DMS79 treated with DMSO at 0.1 percent for 48 hours (cell line): ENCODE results near the gene ADM5.

Experiments used
- DNase-seq: peaks from one replicate; lab custom pipeline; 2025; lab: John Stamatoyannopoulos, UW

The ADM5 gene

DNA sequence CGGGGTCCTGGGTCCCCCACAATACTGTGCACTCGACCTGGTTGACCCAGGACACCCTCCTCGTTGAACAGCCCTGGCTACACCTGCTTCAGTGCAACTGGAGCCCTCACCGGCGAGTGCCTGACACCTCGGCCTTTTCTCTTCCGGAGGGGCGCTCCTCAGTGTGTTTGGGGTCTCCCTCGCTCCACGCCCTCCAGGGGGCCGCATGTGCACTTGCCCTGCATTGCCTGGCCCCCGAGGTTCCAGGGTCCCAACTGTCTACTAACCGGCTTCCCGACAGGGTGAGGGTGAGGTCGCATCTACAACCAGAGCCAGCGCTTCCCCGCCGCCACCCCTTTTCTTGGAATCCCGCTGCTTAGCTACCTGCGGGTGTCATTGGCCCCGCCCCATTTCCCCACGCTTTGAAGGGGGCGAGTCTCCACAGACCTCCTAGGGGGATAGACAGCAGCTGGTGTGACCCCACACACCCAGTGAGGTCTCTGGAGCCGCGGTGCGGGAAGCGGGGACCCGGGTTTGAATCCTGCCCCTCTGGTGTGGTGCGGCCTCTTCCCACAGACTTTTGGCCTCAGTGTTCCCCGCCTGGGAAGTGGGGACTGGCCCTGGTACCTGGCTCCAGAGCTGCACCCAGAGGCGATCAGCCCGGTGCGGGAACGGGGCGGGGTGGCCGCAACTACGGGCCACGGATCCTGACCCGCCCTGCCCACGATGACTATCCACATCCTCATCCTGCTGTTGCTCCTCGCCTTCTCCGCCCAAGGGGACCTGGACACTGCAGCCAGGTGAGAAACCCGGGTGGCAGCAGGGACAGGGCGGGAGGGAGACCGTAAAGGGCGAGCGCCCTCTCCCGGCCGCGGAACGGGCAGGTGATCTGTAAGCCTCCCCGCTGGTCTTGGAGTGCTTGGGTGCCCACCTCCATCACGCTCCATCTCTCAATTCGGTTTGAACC is at the start of gene ADM5:
Gene ADM5, plus strand, starts transcription at position 462 of the 946 bp plus-strand sequence. Its CDS starts 244 bp downstream, at position 706.
- DNase-seq: peak; percentile 46

GRCh38 chr19:49640113-49640898 is 49.1 kb upstream of the ADM5 start, which contains the start of gene RRAS:
TSS of gene RRAS (minus strand) at chr19:49640143. CDS start at chr19:49640098, 45 bp downstream.
- DNase-seq: peak; percentile 100

DNA sequence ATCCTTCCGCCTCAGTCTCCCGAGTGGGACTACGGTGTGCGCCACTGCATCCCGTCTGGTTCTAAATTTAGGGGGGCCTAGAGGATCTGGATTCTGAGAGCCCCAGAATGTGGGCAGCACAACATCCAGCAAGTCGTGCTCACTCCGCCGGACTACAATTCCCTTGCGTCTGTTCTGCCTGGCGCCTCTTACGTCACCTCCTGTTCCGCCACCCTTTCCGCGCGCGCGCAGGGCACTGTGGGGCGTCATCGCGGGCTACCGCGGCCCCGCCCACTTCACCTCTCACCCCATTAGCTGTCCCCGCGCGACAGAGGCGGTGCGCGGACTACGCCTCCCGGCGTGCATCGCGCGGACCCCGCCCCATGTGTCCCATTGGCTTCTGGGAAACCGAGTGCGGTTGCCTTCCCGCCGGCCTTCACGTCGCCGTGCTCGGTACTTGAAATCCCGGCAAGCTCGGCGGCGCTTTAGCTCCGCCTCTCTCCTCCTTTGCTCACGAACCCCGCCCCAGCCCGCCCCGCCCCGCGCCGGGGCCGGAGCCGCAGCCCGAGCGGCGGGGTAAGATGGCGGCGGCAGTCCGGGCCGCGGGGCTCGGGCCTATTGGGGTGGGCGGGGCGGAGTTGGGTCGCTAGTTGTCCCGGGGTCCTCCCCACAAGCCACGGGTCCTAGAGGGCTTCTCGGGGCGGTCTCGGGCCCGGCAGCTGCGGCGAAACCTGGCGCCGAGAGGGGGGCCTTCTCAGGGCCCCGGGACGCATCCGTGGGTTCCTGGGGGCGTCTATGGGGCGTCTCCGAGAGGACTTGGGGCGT is 47.5 kb upstream of the ADM5 start, which contains the start of gene SCAF1:
Gene SCAF1, plus strand, starts transcription at position 522 of the 804 bp plus-strand sequence. CDS start 2,818 bp downstream, outside the sequence.
- peak; percentile 98 for DNase-seq

GRCh38 chr19:49642492-49643035 is 46.8 kb upstream of the ADM5 start:
- no peak for DNase-seq

GRCh38 chr19:49643466-49643865 is 45.9 kb upstream of the ADM5 start:
- no peak for DNase-seq

DNA sequence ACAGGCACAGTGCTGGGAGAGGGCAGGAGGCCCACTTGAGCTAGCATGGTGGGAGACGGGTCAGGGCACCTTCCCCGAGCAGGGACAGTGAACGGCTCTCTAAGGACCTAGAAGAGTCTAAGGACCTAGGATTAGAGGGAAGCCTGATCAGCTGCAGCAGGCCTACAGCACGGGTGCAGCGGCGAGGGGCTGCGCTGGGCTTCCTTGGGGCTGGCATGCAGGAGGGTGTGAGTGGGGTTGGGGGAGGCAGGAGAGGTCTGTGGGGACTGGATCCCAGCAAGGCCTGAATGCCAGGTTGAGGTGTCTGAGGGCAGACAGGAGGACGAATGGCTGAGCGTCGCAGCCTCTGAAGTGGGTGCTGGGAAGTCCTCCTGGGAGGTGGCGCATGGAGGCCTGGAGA is 43.8 kb upstream of the ADM5 start:
- DNase-seq: no peak

GRCh38 chr19:49645995-49646394 is 43.4 kb upstream of the ADM5 start:
- DNase-seq: no peak

- DNase-seq: no peak
These were observed 42.8 kb upstream of the ADM5 start for GRCh38 chr19:49646586-49646985.

GRCh38 chr19:49651029-49651819 is 38.2 kb upstream of the ADM5 start:
- no peak for DNase-seq

DNA sequence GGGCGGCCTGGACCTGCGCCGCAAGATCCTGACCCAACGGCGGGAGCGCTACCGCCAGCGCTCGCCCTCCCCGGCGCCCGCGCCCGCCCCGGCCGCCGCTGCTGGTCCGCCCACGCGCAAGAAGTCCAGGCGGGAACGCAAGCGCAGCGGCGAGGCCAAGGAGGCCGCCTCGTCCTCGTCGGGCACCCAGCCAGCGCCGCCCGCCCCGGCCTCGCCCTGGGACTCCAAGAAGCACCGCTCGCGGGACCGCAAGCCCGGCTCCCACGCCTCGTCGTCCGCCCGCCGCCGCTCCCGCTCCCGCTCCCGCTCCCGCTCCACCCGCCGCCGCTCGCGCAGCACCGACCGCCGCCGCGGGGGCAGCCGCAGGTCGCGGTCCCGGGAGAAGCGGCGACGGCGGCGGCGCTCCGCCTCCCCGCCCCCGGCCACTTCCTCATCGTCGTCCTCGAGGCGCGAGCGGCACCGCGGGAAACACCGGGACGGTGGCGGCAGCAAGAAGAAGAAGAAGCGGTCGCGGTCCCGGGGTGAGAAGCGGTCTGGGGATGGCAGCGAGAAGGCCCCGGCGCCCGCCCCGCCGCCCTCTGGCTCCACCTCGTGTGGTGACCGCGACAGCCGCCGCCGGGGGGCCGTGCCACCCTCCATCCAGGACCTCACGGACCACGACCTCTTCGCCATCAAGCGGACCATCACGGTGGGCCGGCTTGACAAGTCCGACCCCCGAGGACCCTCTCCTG is 37.4 kb upstream of the ADM5 start:
- DNase-seq: no peak

DNA sequence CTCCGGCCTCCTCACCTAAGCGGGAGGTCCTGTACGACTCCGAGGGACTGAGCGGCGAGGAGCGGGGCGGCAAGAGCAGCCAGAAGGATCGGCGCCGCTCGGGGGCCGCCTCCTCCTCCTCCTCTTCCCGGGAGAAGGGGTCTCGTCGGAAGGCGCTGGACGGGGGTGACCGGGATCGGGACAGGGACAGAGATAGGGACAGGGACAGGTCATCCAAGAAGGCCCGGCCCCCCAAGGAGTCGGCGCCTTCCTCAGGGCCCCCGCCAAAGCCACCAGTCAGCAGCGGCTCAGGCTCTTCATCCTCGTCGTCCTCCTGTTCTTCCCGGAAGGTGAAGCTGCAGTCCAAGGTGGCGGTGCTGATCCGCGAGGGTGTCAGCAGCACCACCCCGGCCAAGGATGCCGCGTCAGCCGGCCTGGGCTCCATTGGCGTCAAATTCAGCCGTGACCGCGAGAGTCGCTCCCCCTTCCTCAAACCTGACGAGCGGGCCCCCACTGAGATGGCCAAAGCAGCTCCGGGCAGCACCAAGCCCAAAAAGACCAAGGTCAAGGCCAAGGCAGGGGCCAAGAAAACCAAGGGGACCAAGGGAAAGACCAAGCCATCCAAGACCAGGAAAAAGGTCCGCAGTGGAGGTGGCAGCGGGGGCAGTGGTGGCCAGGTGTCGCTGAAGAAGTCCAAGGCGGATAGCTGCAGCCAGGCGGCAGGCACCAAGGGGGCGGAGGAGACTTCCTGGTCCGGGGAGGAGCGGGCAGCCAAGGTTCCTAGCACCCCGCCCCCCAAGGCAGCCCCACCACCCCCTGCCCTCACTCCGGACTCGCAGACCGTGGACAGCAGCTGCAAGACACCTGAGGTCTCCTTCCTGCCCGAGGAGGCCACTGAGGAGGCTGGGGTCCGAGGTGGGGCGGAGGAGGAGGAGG is 36.6 kb upstream of the ADM5 start:
- no peak for DNase-seq

DNA sequence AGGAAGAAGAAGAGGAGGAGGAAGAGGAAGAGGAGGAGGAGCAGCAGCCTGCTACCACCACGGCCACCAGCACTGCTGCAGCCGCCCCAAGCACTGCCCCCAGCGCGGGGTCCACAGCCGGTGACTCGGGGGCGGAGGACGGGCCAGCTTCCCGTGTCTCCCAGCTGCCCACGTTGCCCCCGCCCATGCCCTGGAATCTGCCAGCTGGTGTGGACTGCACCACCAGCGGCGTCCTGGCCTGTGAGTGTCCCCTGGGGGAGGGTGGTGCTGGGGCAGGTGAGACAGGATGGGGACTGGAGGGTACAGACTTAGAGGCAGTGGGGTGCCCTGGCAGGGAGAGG is 36.0 kb upstream of the ADM5 start:
- DNase-seq: no peak

- DNase-seq: no peak
These were observed 34.8 kb upstream of the ADM5 start for GRCh38 chr19:49654581-49654980.

DNA sequence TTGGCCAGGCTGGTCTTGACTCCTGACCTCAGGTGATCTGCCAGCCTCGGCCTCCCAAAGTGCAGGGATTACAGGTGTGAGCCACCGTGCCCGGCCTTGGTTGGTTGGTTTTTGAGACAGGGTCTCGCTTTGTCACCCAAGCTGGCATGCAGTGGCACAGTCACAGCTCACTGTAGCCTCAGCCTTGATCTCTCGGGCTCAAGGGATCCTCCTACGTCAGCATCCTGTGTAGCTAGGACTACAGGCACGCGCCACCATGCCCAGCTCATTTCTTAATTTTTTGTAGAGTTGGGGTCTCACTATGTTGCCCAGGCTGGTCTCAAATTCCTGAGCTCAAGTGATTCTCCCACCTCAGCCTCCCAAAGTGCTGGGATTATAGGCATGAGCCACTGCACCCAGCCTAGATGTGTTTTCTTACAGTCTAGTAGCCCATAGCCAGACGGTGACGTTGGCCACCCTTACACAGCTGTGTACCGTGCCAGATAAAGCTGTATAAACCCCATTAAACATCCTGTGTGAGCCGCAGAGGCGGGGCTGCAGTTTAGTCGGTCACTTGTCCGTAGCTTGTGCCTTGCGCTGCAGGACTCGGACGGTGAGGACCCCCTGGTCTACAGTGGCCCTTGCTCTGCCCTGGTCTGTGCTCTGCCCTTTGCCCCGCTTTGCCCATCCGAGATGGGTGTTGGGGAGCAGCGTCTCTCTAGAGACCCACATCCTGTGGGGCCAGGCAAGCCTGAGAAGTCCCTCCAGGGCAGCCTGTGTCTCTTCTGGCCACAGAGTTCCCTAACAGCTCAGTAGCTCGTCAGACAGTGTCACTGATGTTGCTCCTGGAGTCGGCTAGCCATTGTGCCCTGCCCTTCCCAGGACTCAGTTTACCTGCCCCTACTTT is 33.6 kb upstream of the ADM5 start:
- DNase-seq: no peak

DNA sequence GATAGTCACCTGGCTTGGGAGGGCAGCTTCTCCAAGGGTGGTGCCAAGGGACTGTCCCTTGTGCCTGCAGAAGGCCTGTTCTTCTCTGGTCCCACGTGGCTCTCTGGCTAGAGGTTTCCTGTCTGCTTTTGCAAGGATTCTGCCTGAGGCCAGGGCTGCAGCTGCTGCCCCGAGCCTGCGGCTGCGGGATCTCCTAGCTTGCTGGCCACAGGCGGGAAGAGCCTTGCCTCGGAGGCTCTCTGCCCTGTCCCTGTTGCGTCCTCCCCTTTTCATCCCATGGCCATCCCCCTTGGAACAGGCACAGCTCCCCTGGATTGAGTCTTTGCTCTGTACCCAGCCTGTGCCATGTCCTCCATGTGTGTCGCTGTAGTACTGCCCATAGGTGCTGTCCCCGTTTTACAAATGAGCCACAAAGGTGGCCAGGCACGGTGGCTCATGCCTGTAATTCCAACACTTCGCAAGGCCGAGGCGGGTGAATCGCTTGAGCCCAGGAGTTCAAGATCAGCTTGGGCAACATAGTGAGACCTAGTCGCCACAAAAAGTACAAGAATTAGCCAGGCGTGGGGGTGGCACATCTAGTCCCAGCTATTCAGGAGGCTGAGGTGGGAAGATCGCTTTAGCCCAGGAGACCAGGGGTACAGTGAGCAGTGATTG is 32.8 kb upstream of the ADM5 start:
- DNase-seq: no peak

DNA sequence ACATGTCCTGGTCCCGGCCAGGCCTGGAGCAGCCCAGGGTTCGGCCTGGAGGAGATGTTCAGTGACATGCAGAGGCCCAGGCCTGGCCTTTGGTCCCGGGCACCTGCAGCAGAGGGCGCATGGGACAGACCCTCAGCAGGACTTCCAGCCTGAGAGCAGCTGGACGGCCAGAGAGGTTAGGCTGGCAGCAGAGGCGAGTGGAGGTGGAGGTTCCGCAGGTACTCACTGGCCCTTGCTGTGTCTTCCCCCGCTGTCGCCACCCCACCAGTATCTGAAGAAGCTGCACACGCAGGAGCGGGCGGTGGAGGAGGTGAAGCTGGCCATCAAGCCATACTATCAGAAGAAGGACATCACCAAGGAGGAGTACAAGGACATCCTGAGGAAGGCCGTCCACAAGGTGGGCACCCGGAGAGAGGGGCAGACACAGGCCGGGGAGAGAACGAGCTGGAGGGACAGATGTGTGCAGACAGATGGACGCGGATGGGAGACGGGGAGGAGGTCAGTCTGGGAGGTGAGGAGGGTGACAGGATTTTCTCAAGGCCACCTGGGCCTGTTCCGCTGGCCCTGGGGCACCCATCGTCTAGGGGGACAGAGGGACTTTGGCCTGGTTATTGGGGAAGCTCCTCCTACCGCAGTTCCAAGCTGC is 31.8 kb upstream of the ADM5 start:
- no peak for DNase-seq

DNA sequence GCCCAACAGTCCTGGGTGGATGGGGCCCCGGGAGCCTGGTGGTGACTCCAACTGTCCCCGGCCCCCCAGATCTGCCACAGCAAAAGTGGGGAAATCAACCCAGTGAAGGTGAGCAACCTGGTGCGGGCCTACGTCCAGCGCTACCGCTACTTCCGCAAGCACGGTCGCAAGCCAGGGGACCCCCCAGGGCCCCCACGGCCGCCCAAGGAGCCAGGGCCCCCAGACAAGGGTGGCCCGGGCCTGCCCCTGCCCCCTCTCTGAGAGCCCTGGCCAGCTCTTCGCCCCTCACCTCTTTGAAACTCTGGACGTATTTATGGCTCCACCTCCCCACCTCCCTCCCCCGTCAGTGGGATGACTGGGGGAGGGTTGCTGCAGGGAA is 31.3 kb upstream of the ADM5 start:
- DNase-seq: no peak
